ENCODE results near the gene PAM. TPM values are rescaled to one million over a fixed set of nuclear protein-coding genes. Genes with fewer than 3 reads are reported as not detected.

The PAM gene
- total RNA-seq, 6 experiments from 2014 or later: 164 to 266 (median 182) TPM

DNA sequence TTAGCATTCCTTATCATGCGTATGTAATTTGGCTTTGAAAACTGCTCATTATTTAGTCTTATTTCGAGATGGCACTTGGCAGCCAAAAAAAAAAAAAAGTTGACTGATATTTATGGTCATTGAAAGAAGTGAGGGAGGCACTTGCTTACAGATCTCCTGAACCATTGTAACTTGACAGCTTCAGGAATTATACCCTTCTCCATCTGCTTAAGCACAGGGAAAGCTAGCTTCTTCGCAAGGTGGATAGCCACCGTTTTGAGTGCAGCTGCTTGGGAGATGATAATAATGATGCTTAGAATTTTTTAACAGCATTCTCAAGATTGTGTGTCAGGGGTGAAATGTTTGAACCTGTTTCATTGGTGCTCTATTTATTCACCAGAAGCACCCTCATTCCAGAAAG is 248.8 kb downstream of the PAM start:
- no peaks in the 10 kb centered on the region for H3K27me3 Mint-ChIP-seq (ENCODE audit: insufficient read depth)
- no peak for TF ChIP-seq CTCF (IDR thresholded peaks at IDR 0.05)
- H3K4me3 Mint-ChIP-seq: no peak overlapping the region
- peaks cover 14% of the 10 kb centered on the region for H3K36me3 Mint-ChIP-seq (ENCODE audit: low read depth)
- no peak for DNase-seq
- no peak overlapping the region for H3K27ac Mint-ChIP-seq
- H3K4me1 Mint-ChIP-seq (ENCODE audit: low read depth): no peaks in the 10 kb centered on the region
- no peaks in the 10 kb centered on the region for H3K9me3 Mint-ChIP-seq

- no peaks in the 10 kb centered on the region for H3K9me3 Mint-ChIP-seq
- TF ChIP-seq CTCF (IDR thresholded peaks at IDR 0.05): no peak
- H3K4me1 Mint-ChIP-seq (ENCODE audit: low read depth): no peaks in the 10 kb centered on the region
- no peak overlapping the region for H3K27ac Mint-ChIP-seq
- no peaks in the 10 kb centered on the region for H3K27me3 Mint-ChIP-seq (ENCODE audit: insufficient read depth)
- DNase-seq: no peak
- H3K4me3 Mint-ChIP-seq: no peak overlapping the region
- peaks cover 6% of the 10 kb centered on the region; the same call in 1 of the 2 replicates for H3K36me3 Mint-ChIP-seq (ENCODE audit: low read depth)
These were observed 250.2 kb downstream of the PAM start for GRCh38 chr5:103005276-103005675.

DNA sequence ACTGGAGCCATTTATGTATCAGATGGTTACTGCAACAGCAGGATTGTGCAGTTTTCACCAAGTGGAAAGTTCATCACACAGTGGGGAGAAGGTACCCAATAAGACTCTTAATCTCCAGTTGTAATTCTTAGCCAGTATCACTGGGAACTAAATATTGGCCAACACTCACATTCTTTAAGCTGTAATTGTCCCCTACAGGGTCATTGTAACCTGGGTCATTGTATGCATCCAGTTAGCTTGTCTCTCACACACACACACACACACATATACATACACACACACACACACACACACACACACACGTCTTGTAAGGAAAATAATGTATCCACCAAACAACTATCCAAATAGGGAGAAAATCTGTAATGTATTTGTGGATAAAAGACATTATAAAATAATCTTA is 251.8 kb downstream of the PAM start:
- Mint-ChIP-seq H3K27ac (no peak overlapping the region), H3K4me3 (no peak overlapping the region), H3K36me3 (ENCODE audit: low read depth) (peaks cover 15% of the 10 kb centered on the region), H3K9me3 (no peaks in the 10 kb centered on the region), H3K27me3 (ENCODE audit: insufficient read depth) (no peaks in the 10 kb centered on the region), H3K4me1 (ENCODE audit: low read depth) (no peaks in the 10 kb centered on the region)
- DNase-seq: no peak
- no peak for TF ChIP-seq CTCF (IDR thresholded peaks at IDR 0.05)

- no peak for TF ChIP-seq CTCF (IDR thresholded peaks at IDR 0.05)
- H3K4me3 Mint-ChIP-seq: no peak overlapping the region
- peaks cover 26% of the 10 kb centered on the region for H3K36me3 Mint-ChIP-seq (ENCODE audit: low read depth)
- peaks cover 19% of the 10 kb centered on the region for H3K4me1 Mint-ChIP-seq (ENCODE audit: low read depth)
- H3K9me3 Mint-ChIP-seq: peaks cover 4% of the 10 kb centered on the region; the same call in 1 of the 2 replicates
- no peak for DNase-seq
- H3K27me3 Mint-ChIP-seq (ENCODE audit: insufficient read depth): no peaks in the 10 kb centered on the region
- no peak overlapping the region for H3K27ac Mint-ChIP-seq
These were observed 255.1 kb downstream of the PAM start for GRCh38 chr5:103010168-103010567.

GRCh38 chr5:103013933-103014552 is 258.9 kb downstream of the PAM start:
- no peak overlapping the region for H3K4me3 Mint-ChIP-seq
- H3K9me3 Mint-ChIP-seq: peaks cover 4% of the 10 kb centered on the region; the same call in 1 of the 2 replicates
- no peak for DNase-seq
- H3K27me3 Mint-ChIP-seq (ENCODE audit: insufficient read depth): no peaks in the 10 kb centered on the region
- no peak overlapping the region for H3K27ac Mint-ChIP-seq
- peaks cover 28% of the 10 kb centered on the region for H3K4me1 Mint-ChIP-seq (ENCODE audit: low read depth)
- no peak for TF ChIP-seq CTCF (IDR thresholded peaks at IDR 0.05)
- peaks cover 21% of the 10 kb centered on the region for H3K36me3 Mint-ChIP-seq (ENCODE audit: low read depth)
